Measurements from ENCODE around the gene ZSCAN31. TPM values are rescaled to one million over a fixed set of nuclear protein-coding genes. Genes with fewer than 3 reads are reported as not detected.
A peak's percentile ranks its signal among the peaks of the same experiment; 100 is the strongest.

ZSCAN31 gene
- total and polyA plus RNA-seq, 9 of the 15 experiments (the other 6 are each of a cell fraction or from before 2014, with no cell fraction given) = 3.9 to 12.1 (median 7.0) TPM

GRCh38 chr6:28335564-28336283, at the start of gene ZSCAN31 (continued):
- TF ChIP-seq ATF3 (IDR thresholded peaks at IDR 0.05) (peak; percentile 90), ATF3 (CRISPR knock-in tag; conservative IDR thresholded peaks at IDR 0.05) (0 out of 2 replicates have a peak, but pooled peaks have one; percentile 47), BMI1 (IDR thresholded peaks at IDR 0.05; ENCODE audit: low read length) (peak; percentile 46; the same call in 1 of the 2 replicates), ZNF444 (CRISPR knock-in tag; IDR thresholded peaks at IDR 0.05) (0 out of 2 replicates have a peak, but pooled peaks have one; percentile 15), NR0B1 (IDR thresholded peaks at IDR 0.05; ENCODE audit: partially characterized antibody) (no peak), GTF2E2 (tag; IDR thresholded peaks at IDR 0.05) (peak; percentile 99), CBX1 (IDR thresholded peaks at IDR 0.05; ENCODE audit: low read depth) (peak; percentile 57), NR2C1 (IDR thresholded peaks at IDR 0.05) (no peak), NR2C1 (tag; IDR thresholded peaks at IDR 0.05) (0 out of 2 replicates have a peak, but pooled peaks have one; percentile 28), CHD2 (IDR thresholded peaks at IDR 0.05; ENCODE audit: low read depth, low read length) (peak; percentile 62), GTF2B (IDR thresholded peaks at IDR 0.05; ENCODE audit: extremely low read depth, insufficient read length) (peak; percentile 30), PBX2 (CRISPR knock-in tag; IDR thresholded peaks at IDR 0.05; ENCODE audit: low read depth) (no peak), PBX2 (tag; conservative IDR thresholded peaks at IDR 0.05; ENCODE audit: low read depth) (peak; percentile 56), ID3 (CRISPR knock-in tag; IDR thresholded peaks at IDR 0.05) (no peak), ID3 (tag; IDR thresholded peaks at IDR 0.05) (0 out of 2 replicates have a peak, but pooled peaks have one; percentile 26), U2AF2 (optimal IDR thresholded peaks at IDR 0.05; ENCODE audit: low read depth, low read length) (no peak), L3MBTL2 (IDR thresholded peaks at IDR 0.05) (peak; percentile 57), TAF1 (IDR thresholded peaks at IDR 0.05; ENCODE audit: control insufficient read depth, extremely low read depth, insufficient read depth, low read length, severe bottlenecking) (peak; percentile 70), KLF1 (tag; IDR thresholded peaks at IDR 0.05) (peak; percentile 61; the same call in 1 of the 2 replicates), PHF21A (IDR thresholded peaks at IDR 0.05; ENCODE audit: borderline replicate concordance, low read depth) (peak; percentile 13; the same call in 1 of the 2 replicates), RBBP5 (IDR thresholded peaks at IDR 0.05; ENCODE audit: borderline replicate concordance, insufficient read depth, low read length, poor library complexity, severe bottlenecking) (peak; percentile 4), HEY1 (CRISPR knock-in tag; IDR thresholded peaks at IDR 0.05; ENCODE audit: borderline replicate concordance) (no peak; the same call in 1 of the 2 replicates)

Measured in K562 (cell line).